H1 (cell line): ENCODE measurements around the gene DYNLL2.

Experiments
- ATF3 ChIP-seq: IDR thresholded peaks from 2 replicates; pipeline ENCODE4 v1.6.1; 2011; ENCODE audit warnings: low read depth, mild to moderate bottlenecking, low read length; ENCODE audit not compliant: insufficient read depth
- BRCA1 ChIP-seq: IDR thresholded peaks from 2 replicates; pipeline ENCODE4 v1.6.1; 2012; ENCODE audit warnings: low read depth, low read length, improper control_type of control experiment
- CTCF ChIP-seq, 3 experiments: IDR thresholded peaks; 1 replicate in 2 of 3; 2 replicates in 1 of 3; pipeline versions ENCODE4 v1.5.1 to v1.6.1; 2011; ENCODE audit warnings: low read length in 3 of 3, mild to moderate bottlenecking in 3 of 3, inconsistent platforms in 2 of 3, low read depth in 1 of 3, moderate library complexity in 1 of 3; ENCODE audit not compliant: insufficient read depth in 1 of 3; ENCODE audit errors: control extremely low read depth in 1 of 3
- EP300 ChIP-seq, 2 experiments: IDR thresholded peaks; 1 replicate in 1 of 2; 2 replicates in 1 of 2; pipeline ENCODE4 v1.6.1; 2011 to 2012; ENCODE audit warnings: low read depth in 2 of 2, low read length in 2 of 2, mild to moderate bottlenecking in 2 of 2, borderline replicate concordance in 1 of 2, inconsistent platforms in 1 of 2, moderate library complexity in 1 of 2
- EZH2 ChIP-seq: fragments of 200-600 bp; sonication (generic); IDR thresholded peaks from 2 replicates; pipeline ENCODE4 v1.7.1; 2012; ENCODE audit warnings: low read depth, mild to moderate bottlenecking, moderate library complexity, low read length, inconsistent platforms; ENCODE audit not compliant: severe bottlenecking
- GABPA ChIP-seq: IDR thresholded peaks from 2 replicates; pipeline ENCODE4 v1.6.1; 2011; ENCODE audit warnings: mild to moderate bottlenecking, low read length, moderate library complexity, borderline replicate concordance; ENCODE audit not compliant: insufficient read depth
- GTF2F1 ChIP-seq: IDR thresholded peaks from 2 replicates; pipeline ENCODE4 v1.6.1; 2012; ENCODE audit warnings: low read depth, low read length, improper control_type of control experiment, borderline replicate concordance
- HDAC2 ChIP-seq, 2 experiments: fragments of 300-600 bp in 1 of 2; sonication (generic) in 1 of 2; IDR thresholded peaks; 2 replicates each; pipeline ENCODE4 v1.6.1; 2011 to 2012; ENCODE audit warnings: low read depth in 2 of 2, low read length in 2 of 2, mild to moderate bottlenecking in 2 of 2, moderate library complexity in 2 of 2, borderline replicate concordance in 1 of 2, inconsistent platforms in 1 of 2
- JUND ChIP-seq: IDR thresholded peaks from 2 replicates; pipeline ENCODE4 v1.6.1; 2011; ENCODE audit warnings: mild to moderate bottlenecking, improper control_type of control experiment, low read length
- MAFK ChIP-seq: IDR thresholded peaks from 2 replicates; pipeline ENCODE4 v1.6.1; 2012; ENCODE audit warnings: low read depth, mild to moderate bottlenecking, improper control_type of control experiment, low read length
- MAX ChIP-seq: IDR thresholded peaks from 2 replicates; pipeline ENCODE4 v1.6.1; 2012; ENCODE audit warnings: inconsistent platforms
- POLR2A ChIP-seq, 2 experiments: IDR thresholded peaks; 1 replicate in 1 of 2; 2 replicates in 1 of 2; pipeline ENCODE4 v1.6.1; 2011; ENCODE audit warnings: low read depth in 2 of 2, low read length in 2 of 2, mild to moderate bottlenecking in 2 of 2; ENCODE audit errors: control extremely low read depth in 1 of 2
- RNF2 ChIP-seq: fragments of 200-900, 300-1000 bp; sonication (generic); IDR thresholded peaks from 2 replicates; pipeline ENCODE4 v1.7.1; 2016; ENCODE audit warnings: borderline replicate concordance, low read depth, mild to moderate bottlenecking, antibody characterized with exemption, low read length; ENCODE audit not compliant: poor library complexity, severe bottlenecking; ENCODE audit errors: missing control alignments
- TBP ChIP-seq: IDR thresholded peaks from 2 replicates; pipeline ENCODE4 v1.6.1; 2011; ENCODE audit warnings: low read depth, low read length, improper control_type of control experiment

GRCh38 chr17:58085039-58085715 is 2.0 kb downstream of the DYNLL2 start:
- TF ChIP-seq ATF3 (no peak), RNF2 (no peak), GTF2F1 (no peak), BRCA1 (no peak), CTCF (IDR thresholded peaks at IDR 0.05; ENCODE audit: control extremely low read depth in 1 of 3, insufficient read depth in 1 of 3, low read depth in 1 of 3, low read length in 3 of 3) (no peak), MAX (no peak), JUND (no peak), GABPA (no peak), HDAC2 (IDR thresholded peaks at IDR 0.05; ENCODE audit: borderline replicate concordance in 1 of 2, low read depth in 2 of 2, low read length in 2 of 2) (no peak), EZH2 (no peak), POLR2A (IDR thresholded peaks at IDR 0.05; ENCODE audit: control extremely low read depth in 1 of 2, low read depth in 2 of 2, low read length in 2 of 2) (no peak), TBP (no peak), EP300 (IDR thresholded peaks at IDR 0.05; ENCODE audit: borderline replicate concordance in 1 of 2, low read depth in 2 of 2, low read length in 2 of 2) (no peak), MAFK (no peak)
